Motor neuron (in vitro differentiated cells): Measurements from ENCODE around the gene CYP2U1. TPM values are rescaled to one million over a fixed set of nuclear protein-coding genes. Genes with fewer than 3 reads are reported as not detected.
"Not testable (repeated sequence)": the region's sequence is repeated elsewhere in the genome, so short reads cannot be mapped to it uniquely, and the experiment has no call there.

ENCODE experiments used
- ATAC-seq, 8 experiments: fragments of 200-7000 bp; cut with Tn5 transposase; replicated peaks in 6 of 8; 2 replicates each; pipeline ENCODE4 v1.8.0; 2021; ENCODE audit warnings: mild to moderate bottlenecking in 8 of 8, moderate library complexity in 8 of 8
- H3K27ac ChIP-seq, 2 donors: fragments of 250-450 bp; sonication (Bioruptor Pico); 2 replicates each; pipeline ENCODE4 v1.9.0; 2021; ENCODE audit warnings: antibody characterized with exemption in 2 of 2, mild to moderate bottlenecking in 2 of 2, moderate library complexity in 1 of 2
- H3K4me1 ChIP-seq, 2 donors: fragments of 250-450 bp; sonication (Bioruptor Pico); replicated peaks in 1 of 2; 2 replicates each; pipeline ENCODE4 v1.6.1; 2021; ENCODE audit warnings: antibody characterized with exemption in 2 of 2, mild to moderate bottlenecking in 2 of 2, moderate library complexity in 1 of 2
- H3K4me3 ChIP-seq, 5 donors: fragments of 250-450 bp; sonication (Bioruptor Pico); 2 replicates each; pipeline ENCODE4 v1.9.0; 2021; ENCODE audit warnings: antibody characterized with exemption in 5 of 5, mild to moderate bottlenecking in 5 of 5, moderate library complexity in 4 of 5
- WGBS, 10 experiments: fragments of 450-650 bp; shearing (Covaris generic); methylation state at CpG; one replicate each; pipeline ENCODE4 v1.0.0; 2022; 5-methylcytosine and 5-hydroxymethylcytosine counted together
- in situ Hi-C, 9 experiments: fragments of 400-800 bp; cut with MboI; loops; one replicate each; pipeline ENCODE4 v1.15.0; 2021; ENCODE audit warnings: low sequenced_read_pairs in 9 of 9, low pct_unique_long_range_greater_than_20kb in 2 of 9; ENCODE audit not compliant: unreplicated experiment in 9 of 9
- total RNA-seq, 8 experiments: library from RNA; unstranded; fragments of 300-600 nt; gene quantifications; 2 replicates each; pipeline versions ENCODE4 v1.2.3 to v1.2.4, GENCODE V29; 2022

Gene CYP2U1
- total RNA-seq, 8 experiments from 2014 or later, result 4.2 to 12.8 (median 5.5) TPM

GRCh38 chr4:107901213-107901934 is 30.0 kb upstream of the CYP2U1 start:
- H3K4me3 ChIP-seq, result no peak overlapping the region
- WGBS, 10 experiments, result 80 to 100% (median 100%) methylated on average over 1 to 2 of the region's 2 CpGs; no CpG with 5 or more reads in 1 of the 10 experiments
- no peak for ATAC-seq
- H3K27ac ChIP-seq, result no peak overlapping the region
- no peaks in the 10 kb centered on the region for H3K4me1 ChIP-seq
- in situ Hi-C loops, result loop anchor here in 4 of 9 experiments (25.0 kb wide), 1 partner anchor 139 kb away; no protein-coding TSS in a partner anchor

GRCh38 chr4:107902715-107903114 is 28.6 kb upstream of the CYP2U1 start:
- no peak for ATAC-seq
- WGBS, 10 experiments, result 21 to 100% (median 66%) methylated on average over 1 to 2 of the region's 2 CpGs; no CpG with 5 or more reads in 1 of the 10 experiments
- Histone ChIP-seq H3K4me1 (no peaks in the 10 kb centered on the region), H3K27ac (no peak overlapping the region), H3K4me3 (no peak overlapping the region)
- in situ Hi-C loops, result loop anchor here in 4 of 9 experiments (25.0 kb wide), 1 partner anchor 140 kb away; no protein-coding TSS in a partner anchor

- not testable (repeated sequence) for H3K27ac ChIP-seq, ATAC-seq, H3K4me3 ChIP-seq, H3K4me1 ChIP-seq
- WGBS, 10 experiments, result 20 to 100% (median 83%) methylated on average over 1 to 3 of the region's 3 CpGs; no CpG with 5 or more reads in 3 of the 10 experiments
- in situ Hi-C loops, result loop anchor here in 4 of 9 experiments (25.0 kb wide), 1 partner anchor 143 kb away; no protein-coding TSS in a partner anchor
These were observed 26.3 kb upstream of the CYP2U1 start for GRCh38 chr4:107905082-107905481.

GRCh38 chr4:107906458-107907100 is 24.8 kb upstream of the CYP2U1 start:
- no peak overlapping the region for H3K27ac ChIP-seq
- in situ Hi-C loops, result loop anchor here in 4 of 9 experiments (25.0 kb wide), 1 partner anchor 144 kb away; no protein-coding TSS in a partner anchor
- no peak overlapping the region for H3K4me3 ChIP-seq
- 46 to 96% (median 86%) methylated on average over 1 to 4 of the region's 4 CpGs for WGBS, 10 experiments
- no peaks in the 10 kb centered on the region for H3K4me1 ChIP-seq
- ATAC-seq, result no peak

- Histone ChIP-seq H3K4me3 (no peak overlapping the region), H3K4me1 (no peaks in the 10 kb centered on the region), H3K27ac (no peak overlapping the region)
- no peak for ATAC-seq
- in situ Hi-C loops, result loop anchor here in 4 of 9 experiments (25.0 kb wide), 1 partner anchor 146 kb away; no protein-coding TSS in a partner anchor
- WGBS, 10 experiments, result 85 to 100% (median 98%) methylated on average over 1 to 7 of the region's 7 CpGs; no CpG with 5 or more reads in 1 of the 10 experiments
These were observed 23.0 kb upstream of the CYP2U1 start for GRCh38 chr4:107908377-107908776.

GRCh38 chr4:107913283-107913899 is 18.0 kb upstream of the CYP2U1 start:
- Histone ChIP-seq H3K4me3 (no peak overlapping the region), H3K27ac (no peak overlapping the region), H3K4me1 (no peaks in the 10 kb centered on the region)
- ATAC-seq, result peak in 7 of 8 experiments; percentile 36 to 76 (median 63)
- WGBS, 10 experiments, result 4 to 50% (median 23%) methylated on average over 1 to 2 of the region's 2 CpGs; no CpG with 5 or more reads in 1 of the 10 experiments
- in situ Hi-C loops, result loop anchor here in 5 of 9 experiments (10.0 to 25.0 kb wide), 2 partner anchors 151 to 159 kb away; no protein-coding TSS in a partner anchor

- ATAC-seq, result no peak
- Histone ChIP-seq H3K27ac (no peak overlapping the region), H3K4me3 (no peak overlapping the region), H3K4me1 (no peaks in the 10 kb centered on the region)
- in situ Hi-C loops, result loop anchor here in 5 of 9 experiments (10.0 to 25.0 kb wide), 2 partner anchors 153 to 160 kb away; no protein-coding TSS in a partner anchor
- WGBS, 10 experiments, result 60 to 100% (median 92%) methylated on average over 1 of the region's 1 CpG; no CpG with 5 or more reads in 5 of the 10 experiments
These were observed 16.1 kb upstream of the CYP2U1 start for GRCh38 chr4:107915220-107915619.

GRCh38 chr4:107916623-107917022 is 14.7 kb upstream of the CYP2U1 start:
- no peak overlapping the region for H3K27ac ChIP-seq
- no peak for ATAC-seq
- in situ Hi-C loops, result loop anchor here in 5 of 9 experiments (10.0 to 25.0 kb wide), 2 partner anchors 154 to 162 kb away; no protein-coding TSS in a partner anchor

GRCh38 chr4:107917500-107917899 is 13.8 kb upstream of the CYP2U1 start:
- in situ Hi-C loops, result loop anchor here in 5 of 9 experiments (10.0 to 25.0 kb wide), 2 partner anchors 155 to 163 kb away; no protein-coding TSS in a partner anchor
- WGBS, 10 experiments, result 38 to 100% (median 88%) methylated on average over 1 to 2 of the region's 2 CpGs; no CpG with 5 or more reads in 2 of the 10 experiments
- Histone ChIP-seq H3K4me3 (no peak overlapping the region), H3K27ac (no peak overlapping the region), H3K4me1 (no peaks in the 10 kb centered on the region)
- ATAC-seq, result no peak

More at GRCh38 chr4:107916623-107917022, 14.7 kb upstream of the CYP2U1 start:
- no peaks in the 10 kb centered on the region for H3K4me1 ChIP-seq
- no peak overlapping the region for H3K4me3 ChIP-seq

- Histone ChIP-seq H3K4me1 (no peaks in the 10 kb centered on the region), H3K4me3 (no peak overlapping the region), H3K27ac (no peak overlapping the region)
- no peak for ATAC-seq
- WGBS, 10 experiments, result 28 to 85% (median 68%) methylated on average over 2 to 4 of the region's 4 CpGs
- in situ Hi-C loops, result loop anchor here in 4 of 9 experiments (25.0 kb wide), 1 partner anchor 160 kb away; no protein-coding TSS in a partner anchor
These were observed 8.6 kb upstream of the CYP2U1 start for GRCh38 chr4:107922486-107923473.

GRCh38 chr4:107925713-107926112 is 5.6 kb upstream of the CYP2U1 start:
- ATAC-seq, in situ Hi-C loops, H3K4me1 ChIP-seq, H3K27ac ChIP-seq, H3K4me3 ChIP-seq: not testable (repeated sequence)

GRCh38 chr4:107926875-107927274 is 4.5 kb upstream of the CYP2U1 start:
- in situ Hi-C loops, H3K27ac ChIP-seq, H3K4me3 ChIP-seq, ATAC-seq, H3K4me1 ChIP-seq: not testable (repeated sequence)
- 52 to 100% (median 81%) methylated on average over 2 to 4 of the region's 4 CpGs; no CpG with 5 or more reads in 2 of the 10 experiments for WGBS, 10 experiments
